ENCODE measurements around the gene PPFIA2.
"Not testable (repeated sequence)": the region's sequence is repeated elsewhere in the genome, so short reads cannot be mapped to it uniquely, and the experiment has no call there.

PPFIA2 gene

GRCh38 chr12:81692008-81692407 lies 67.1 kb downstream of the PPFIA2 start:
- ChIA-PET POLR2A (no interaction called here), CTCF (no interaction called here)
- H3K4me3 ChIP-seq (ENCODE audit: low read depth, low read length), result no peak overlapping the region
- no peak for DNase-seq (ENCODE audit: low read depth, low spot score)
- TF ChIP-seq CTCF (IDR thresholded peaks at IDR 0.05; ENCODE audit: insufficient read depth, low read length, missing control alignments), result no peak

GRCh38 chr12:81683881-81684280 lies 75.3 kb downstream of the PPFIA2 start:
- H3K4me3 ChIP-seq (ENCODE audit: low read depth, low read length), result no peak overlapping the region
- CTCF ChIA-PET, result no interaction called here
- POLR2A ChIA-PET, result no interaction called here
- TF ChIP-seq CTCF (IDR thresholded peaks at IDR 0.05; ENCODE audit: insufficient read depth, low read length, missing control alignments), result no peak
- DNase-seq (ENCODE audit: low read depth, low spot score), result no peak

GRCh38 chr12:81679614-81680013 lies 79.5 kb downstream of the PPFIA2 start:
- ChIA-PET CTCF (no interaction called here), POLR2A (no interaction called here)
- TF ChIP-seq CTCF (IDR thresholded peaks at IDR 0.05; ENCODE audit: insufficient read depth, low read length, missing control alignments), result no peak
- H3K4me3 ChIP-seq (ENCODE audit: low read depth, low read length), result no peak overlapping the region
- DNase-seq (ENCODE audit: low read depth, low spot score), result no peak

- ChIA-PET CTCF (no interaction called here), POLR2A (no interaction called here)
- H3K4me3 ChIP-seq (ENCODE audit: low read depth, low read length), result no peak overlapping the region
- no peak for DNase-seq (ENCODE audit: low read depth, low spot score)
- no peak for TF ChIP-seq CTCF (IDR thresholded peaks at IDR 0.05; ENCODE audit: insufficient read depth, low read length, missing control alignments)
Observed at GRCh38 chr12:81670759-81671158, 88.4 kb downstream of the PPFIA2 start.

GRCh38 chr12:81668475-81668874 lies 90.7 kb downstream of the PPFIA2 start:
- TF ChIP-seq CTCF (IDR thresholded peaks at IDR 0.05; ENCODE audit: insufficient read depth, low read length, missing control alignments), result no peak
- H3K4me3 ChIP-seq (ENCODE audit: low read depth, low read length), result no peak overlapping the region
- POLR2A ChIA-PET, result no interaction called here
- DNase-seq (ENCODE audit: low read depth, low spot score), result no peak
- CTCF ChIA-PET, result no interaction called here

GRCh38 chr12:81659310-81659709 lies 99.8 kb downstream of the PPFIA2 start:
- H3K4me3 ChIP-seq (ENCODE audit: low read depth, low read length); DNase-seq (ENCODE audit: low read depth, low spot score); CTCF ChIA-PET; POLR2A ChIA-PET: not testable (repeated sequence)

GRCh38 chr12:81644503-81644902 lies 114.6 kb downstream of the PPFIA2 start:
- DNase-seq (ENCODE audit: low read depth, low spot score), result no peak
- TF ChIP-seq CTCF (IDR thresholded peaks at IDR 0.05; ENCODE audit: insufficient read depth, low read length, missing control alignments), result no peak
- H3K4me3 ChIP-seq (ENCODE audit: low read depth, low read length), result no peak overlapping the region
- POLR2A ChIA-PET, result no interaction called here
- CTCF ChIA-PET, result interaction anchor here (0.8 to 1.6 kb wide), 5 partner anchors 16 to 714 kb away, joined by 4 to 7 read pairs (median 6); partner anchors contain the start of genes CCDC59 and METTL25
